Measurements from ENCODE around the gene PSMC5.

DNA sequence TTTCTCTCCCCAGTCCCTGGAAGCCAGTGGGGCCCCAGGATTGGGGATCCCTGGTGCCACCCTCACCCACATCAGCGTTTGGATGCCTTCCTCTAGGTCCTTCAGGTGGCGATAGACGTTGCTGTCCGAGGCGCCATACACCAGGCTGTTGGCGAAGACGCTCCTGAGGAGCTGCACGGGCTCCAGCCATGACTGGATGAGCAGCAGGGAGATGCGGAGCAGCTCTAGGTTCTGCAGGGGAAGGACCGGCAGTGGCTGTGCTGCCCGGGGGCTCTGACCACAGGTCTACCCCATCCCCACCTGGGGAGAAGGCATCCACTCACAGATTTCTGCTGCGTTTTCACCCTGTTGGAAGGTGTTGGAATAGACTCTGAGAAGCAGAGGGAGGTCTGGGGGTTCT lies 53.5 kb downstream of the PSMC5 start:
- TF ChIP-seq, protein P1, sequence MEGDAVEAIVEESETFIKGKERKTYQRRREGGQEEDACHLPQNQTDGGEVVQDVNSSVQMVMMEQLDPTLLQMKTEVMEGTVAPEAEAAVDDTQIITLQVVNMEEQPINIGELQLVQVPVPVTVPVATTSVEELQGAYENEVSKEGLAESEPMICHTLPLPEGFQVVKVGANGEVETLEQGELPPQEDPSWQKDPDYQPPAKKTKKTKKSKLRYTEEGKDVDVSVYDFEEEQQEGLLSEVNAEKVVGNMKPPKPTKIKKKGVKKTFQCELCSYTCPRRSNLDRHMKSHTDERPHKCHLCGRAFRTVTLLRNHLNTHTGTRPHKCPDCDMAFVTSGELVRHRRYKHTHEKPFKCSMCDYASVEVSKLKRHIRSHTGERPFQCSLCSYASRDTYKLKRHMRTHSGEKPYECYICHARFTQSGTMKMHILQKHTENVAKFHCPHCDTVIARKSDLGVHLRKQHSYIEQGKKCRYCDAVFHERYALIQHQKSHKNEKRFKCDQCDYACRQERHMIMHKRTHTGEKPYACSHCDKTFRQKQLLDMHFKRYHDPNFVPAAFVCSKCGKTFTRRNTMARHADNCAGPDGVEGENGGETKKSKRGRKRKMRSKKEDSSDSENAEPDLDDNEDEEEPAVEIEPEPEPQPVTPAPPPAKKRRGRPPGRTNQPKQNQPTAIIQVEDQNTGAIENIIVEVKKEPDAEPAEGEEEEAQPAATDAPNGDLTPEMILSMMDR (IDR thresholded peaks at IDR 0.05): no peak
- TF ChIP-seq EP300 (IDR thresholded peaks at IDR 0.05): no peak

All from ovary (tissue), 3 donors.